IMR-90 (cell line): ENCODE data around the gene CXorf38. TPM values are rescaled to one million over a fixed set of nuclear protein-coding genes. Genes with fewer than 3 reads are reported as not detected.

Experiments used
- ATAC-seq: fragments of 200-7000 bp; cut with Tn5 transposase; 2 replicates; pipeline ENCODE4 v1.9.1; 2020; ENCODE audit warnings: low read depth, mild to moderate bottlenecking, moderate library complexity
- BruUV-seq: library from RNA; stranded (reverse); fragments of 400-500 nt; replicated peaks from 2 replicates; lab custom pipeline; 2021; lab: Mats Ljungman, UMichigan
- CTCF ChIA-PET: fragments of 300-600 bp; formaldehyde crosslinking; extraction: SDS; loops from one replicate; lab custom pipeline; 2021; ENCODE audit warnings: antibody characterized with exemption; lab: Yijun Ruan, JAX
- POLR2A ChIA-PET: fragments of 300-600 bp; sonication (Branson Sonifier 250); formaldehyde crosslinking; loops from one replicate; lab custom pipeline; 2022; ENCODE audit warnings: antibody characterized with exemption; ENCODE audit not compliant: unreplicated experiment; lab: Charles Lee
- DNase-seq: peaks from one replicate; pipeline ENCODE4 v3.0.0; 2013
- H2AFZ ChIP-seq: replicated peaks from 2 replicates; pipeline ENCODE3; 2013; ENCODE audit warnings: low read length, mild to moderate bottlenecking; ENCODE audit not compliant: poor library complexity
- H2AK5ac ChIP-seq: 2 replicates; pipeline ENCODE4 v1.6.1; 2013; ENCODE audit warnings: low read depth, low read length, inconsistent platforms
- H2AK9ac ChIP-seq: replicated peaks from 2 replicates; pipeline ENCODE3; 2013; ENCODE audit warnings: mild to moderate bottlenecking, low read depth, low read length, moderate library complexity; ENCODE audit not compliant: poor library complexity
- H2BK120ac ChIP-seq: 2 replicates; pipeline ENCODE4 v1.6.1; 2013; ENCODE audit warnings: low read depth, low read length, inconsistent platforms
- H2BK15ac ChIP-seq: 3 replicates; pipeline ENCODE4 v1.6.1; 2013; ENCODE audit warnings: low read depth, low read length, inconsistent platforms
- H2BK20ac ChIP-seq: 2 replicates; pipeline ENCODE4 v1.6.1; 2013; ENCODE audit warnings: low read depth, mild to moderate bottlenecking, inconsistent platforms, low read length, moderate library complexity
- H2BK5ac ChIP-seq: 2 replicates; pipeline ENCODE4 v1.6.1; 2013; ENCODE audit warnings: mild to moderate bottlenecking, low read depth, low read length, inconsistent platforms; ENCODE audit not compliant: poor library complexity, severe bottlenecking
- H3K14ac ChIP-seq: replicated peaks from 2 replicates; pipeline ENCODE4 v1.6.1; 2013; ENCODE audit warnings: low read depth, low read length, inconsistent platforms
- H3K18ac ChIP-seq: 2 replicates; pipeline ENCODE4 v1.6.1; 2013; ENCODE audit warnings: low read depth, low read length, control low read depth
- H3K23ac ChIP-seq: 2 replicates; pipeline ENCODE4 v1.6.1; 2013; ENCODE audit warnings: low read depth, low read length, inconsistent platforms
- H3K27ac ChIP-seq: 2 replicates; pipeline ENCODE4 v1.5.1; 2013; ENCODE audit warnings: mild to moderate bottlenecking, control low read depth, low read length; ENCODE audit not compliant: insufficient read depth
- H3K27me3 ChIP-seq: 2 replicates; pipeline ENCODE4 v1.6.1; 2013; ENCODE audit warnings: low read length; ENCODE audit not compliant: control insufficient read depth, insufficient read depth
- H3K36me3 ChIP-seq: 2 replicates; pipeline ENCODE4 v1.6.1; 2013; ENCODE audit warnings: low read length, mixed read lengths; ENCODE audit not compliant: control insufficient read depth, insufficient read depth
- H3K4ac ChIP-seq: 2 replicates; pipeline ENCODE4 v1.6.1; 2013; ENCODE audit warnings: low read depth, low read length, inconsistent platforms
- H3K4me1 ChIP-seq: 2 replicates; pipeline ENCODE4 v1.6.1; 2013; ENCODE audit warnings: low read length, mixed read lengths; ENCODE audit not compliant: control insufficient read depth, insufficient read depth
- H3K4me2 ChIP-seq: 2 replicates; pipeline ENCODE4 v1.6.1; 2013; ENCODE audit warnings: low read depth, mild to moderate bottlenecking, control low read depth, low read length, moderate library complexity
- H3K4me3 ChIP-seq: 2 replicates; pipeline ENCODE4 v1.5.1; 2013; ENCODE audit warnings: low read depth, mild to moderate bottlenecking, control low read depth, low read length, moderate library complexity; ENCODE audit not compliant: insufficient read depth
- H3K56ac ChIP-seq: 2 replicates; pipeline ENCODE4 v1.6.1; 2013; ENCODE audit warnings: low read length, inconsistent platforms; ENCODE audit not compliant: insufficient read depth; ENCODE audit errors: extremely low read depth
- H3K79me1 ChIP-seq, 2 experiments: 2 replicates each; pipeline ENCODE4 v1.6.1; 2013; ENCODE audit warnings: low read length in 2 of 2, inconsistent platforms in 1 of 2, low read depth in 1 of 2
- H3K9ac ChIP-seq: 2 replicates; pipeline ENCODE4 v1.6.1; 2013; ENCODE audit warnings: low read depth, low read length, control low read depth
- H3K9me1 ChIP-seq: 2 replicates; pipeline ENCODE4 v1.6.1; 2013; ENCODE audit warnings: low read length, inconsistent platforms; ENCODE audit not compliant: insufficient read depth
- H3K9me3 ChIP-seq: 2 replicates; pipeline ENCODE4 v1.6.1; 2013; ENCODE audit warnings: low read length; ENCODE audit not compliant: control insufficient read depth, insufficient read depth
- H4K20me1 ChIP-seq: 2 replicates; pipeline ENCODE4 v1.6.1; 2013; ENCODE audit warnings: low read length, inconsistent platforms; ENCODE audit not compliant: insufficient read depth
- H4K5ac ChIP-seq: 2 replicates; pipeline ENCODE4 v1.6.1; 2013; ENCODE audit warnings: mild to moderate bottlenecking, low read depth, low read length, control low read depth
- H4K8ac ChIP-seq, 2 experiments: 2 replicates each; pipeline ENCODE4 v1.6.1; 2013; ENCODE audit warnings: low read depth in 2 of 2, low read length in 2 of 2, control low read depth in 1 of 2, inconsistent platforms in 1 of 2
- H4K91ac ChIP-seq: 2 replicates; pipeline ENCODE4 v1.6.1; 2013; ENCODE audit warnings: low read depth, low read length, inconsistent platforms; ENCODE audit not compliant: insufficient read depth
- BHLHE40 ChIP-seq: fragments of 150-350 bp; IDR thresholded peaks from 2 replicates; pipeline ENCODE4 v1.6.1; 2016; ENCODE audit warnings: mild to moderate bottlenecking, low read depth, low read length
- CHD1 ChIP-seq: IDR thresholded peaks from 2 replicates; pipeline ENCODE4 v1.6.1; 2012; ENCODE audit warnings: low read depth, low read length, improper control_type of control experiment
- POLR2A ChIP-seq: IDR thresholded peaks from 2 replicates; pipeline ENCODE4 v1.6.1; 2012; ENCODE audit warnings: mild to moderate bottlenecking, low read depth, low read length
- RAD21 ChIP-seq: IDR thresholded peaks from 2 replicates; pipeline ENCODE4 v1.6.1; 2012; ENCODE audit warnings: low read length, improper control_type of control experiment
- RFX5 ChIP-seq: IDR thresholded peaks from 2 replicates; pipeline ENCODE4 v1.8.0; 2012; ENCODE audit warnings: low read depth, mild to moderate bottlenecking, low read length, moderate library complexity
- WGBS, 2 experiments: methylation state at CpG; one replicate each; pipeline versions ENCODE4 v1.1.5 to v1.1.7; 2013; ENCODE audit warnings: missing lambda C conversion rate in 2 of 2; ENCODE audit not compliant: insufficient read length in 1 of 2; ENCODE audit errors: extremely low coverage in 2 of 2; 5-methylcytosine and 5-hydroxymethylcytosine counted together
- dilution Hi-C: fragments of 300-500 bp; cut with HindIII; formaldehyde crosslinking; loops from one replicate; pipeline ENCODE4 v1.14.3; 2018; ENCODE audit warnings: low sequenced_read_pairs; ENCODE audit not compliant: unreplicated experiment
- in situ Hi-C: fragments of 300-500 bp; cut with MboI; formaldehyde crosslinking; loops from 3 replicates; pipeline ENCODE4 v1.14.3; 2019; ENCODE audit warnings: low sequenced_read_pairs, inconsistent platforms, mixed read lengths
- intact Hi-C: fragments of 100-400 bp; cut with micrococcal nuclease; formaldehyde crosslinking; loops from 2 replicates; pipeline ENCODE4 v1.10.0; 2022
- polyA plus RNA-seq, 3 experiments: library from polyadenylated mRNA; depleted of rRNA; stranded (reverse); fragments of >200 nt; gene quantifications; 2 replicates each; pipeline ENCODE4 v1.2.3, GENCODE V29; 2012; ENCODE audit warnings: low replicate concordance in 1 of 3
- total RNA-seq: library from RNA; depleted of rRNA; stranded (reverse); fragments of >200 nt; gene quantifications from 2 replicates; pipeline ENCODE4 v1.2.3, GENCODE V29; 2012
- TF ChIP-seq, protein P1 (sequence below): conservative IDR thresholded peaks from 2 replicates; pipeline ENCODE4 v1.5.1; 2012; ENCODE audit warnings: mild to moderate bottlenecking, low read depth, low read length, improper control_type of control experiment
- TF ChIP-seq, protein P2 (sequence below): fragments of 150-350 bp; IDR thresholded peaks from 2 replicates; pipeline ENCODE4 v1.6.1; 2017; ENCODE audit warnings: mild to moderate bottlenecking, antibody characterized with exemption, low read length, low read depth

The CXorf38 gene
- total and polyA plus RNA-seq, 2 of the 4 experiments (the other 2 are of a cell fraction), result 7.0 to 9.9 TPM

- 74% methylated on average over 3 of the region's 4 CpGs; no CpG with 5 or more reads in 1 of the 2 experiments for WGBS, 2 experiments
- DNase-seq, result no peak
- CTCF ChIA-PET, result interaction anchor here (1.3 kb wide), 1 partner anchor 20 kb away, joined by 4 read pairs; no protein-coding TSS in a partner anchor
These were observed 15.2 kb downstream of the CXorf38 start for GRCh38 chrX:40632199-40632598.

More at GRCh38 chrX:40632199-40632598, 15.2 kb downstream of the CXorf38 start:
- no peak overlapping the region for H3K56ac ChIP-seq
- H2BK20ac ChIP-seq, result no peak overlapping the region
- peaks cover 2 to 4% of the 10 kb centered on the region in 2 experiments; a peak in 1 of 4 replicates for H3K79me1 ChIP-seq
- dilution Hi-C loops, result no loop called here
- no peak overlapping the region for H3K4me3 ChIP-seq
- H3K18ac ChIP-seq, result no peak overlapping the region
- TF ChIP-seq RAD21 (no peak), BHLHE40 (no peak), RFX5 (no peak), CHD1 (no peak), POLR2A (no peak)
- TF ChIP-seq, protein P1, sequence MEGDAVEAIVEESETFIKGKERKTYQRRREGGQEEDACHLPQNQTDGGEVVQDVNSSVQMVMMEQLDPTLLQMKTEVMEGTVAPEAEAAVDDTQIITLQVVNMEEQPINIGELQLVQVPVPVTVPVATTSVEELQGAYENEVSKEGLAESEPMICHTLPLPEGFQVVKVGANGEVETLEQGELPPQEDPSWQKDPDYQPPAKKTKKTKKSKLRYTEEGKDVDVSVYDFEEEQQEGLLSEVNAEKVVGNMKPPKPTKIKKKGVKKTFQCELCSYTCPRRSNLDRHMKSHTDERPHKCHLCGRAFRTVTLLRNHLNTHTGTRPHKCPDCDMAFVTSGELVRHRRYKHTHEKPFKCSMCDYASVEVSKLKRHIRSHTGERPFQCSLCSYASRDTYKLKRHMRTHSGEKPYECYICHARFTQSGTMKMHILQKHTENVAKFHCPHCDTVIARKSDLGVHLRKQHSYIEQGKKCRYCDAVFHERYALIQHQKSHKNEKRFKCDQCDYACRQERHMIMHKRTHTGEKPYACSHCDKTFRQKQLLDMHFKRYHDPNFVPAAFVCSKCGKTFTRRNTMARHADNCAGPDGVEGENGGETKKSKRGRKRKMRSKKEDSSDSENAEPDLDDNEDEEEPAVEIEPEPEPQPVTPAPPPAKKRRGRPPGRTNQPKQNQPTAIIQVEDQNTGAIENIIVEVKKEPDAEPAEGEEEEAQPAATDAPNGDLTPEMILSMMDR, result no peak
- TF ChIP-seq, protein P2, sequence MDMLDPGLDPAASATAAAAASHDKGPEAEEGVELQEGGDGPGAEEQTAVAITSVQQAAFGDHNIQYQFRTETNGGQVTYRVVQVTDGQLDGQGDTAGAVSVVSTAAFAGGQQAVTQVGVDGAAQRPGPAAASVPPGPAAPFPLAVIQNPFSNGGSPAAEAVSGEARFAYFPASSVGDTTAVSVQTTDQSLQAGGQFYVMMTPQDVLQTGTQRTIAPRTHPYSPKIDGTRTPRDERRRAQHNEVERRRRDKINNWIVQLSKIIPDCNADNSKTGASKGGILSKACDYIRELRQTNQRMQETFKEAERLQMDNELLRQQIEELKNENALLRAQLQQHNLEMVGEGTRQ, result no peak
- H2AFZ ChIP-seq, result no peak overlapping the region
- no peak overlapping the region for H2AK5ac ChIP-seq
- intact Hi-C loops, result no loop called here
- POLR2A ChIA-PET, result no interaction called here
- no peak overlapping the region for H3K14ac ChIP-seq
- no peak overlapping the region for H4K5ac ChIP-seq
- BruUV-seq, result no TSS peak
- peaks cover 2% of the 10 kb centered on the region; the same call in 1 of the 2 replicates for H3K4me1 ChIP-seq
- H3K4me2 ChIP-seq, result no peak overlapping the region
- H2BK120ac ChIP-seq, result no peak overlapping the region
- peaks cover under 1% of the 10 kb centered on the region; the same call in 1 of the 2 replicates for H3K9me1 ChIP-seq
- no peak overlapping the region for H3K23ac ChIP-seq
- no peak overlapping the region for H4K8ac ChIP-seq
- H4K20me1 ChIP-seq, result peaks cover 1% of the 10 kb centered on the region; the same call in 1 of the 2 replicates
- no peak overlapping the region for H2BK5ac ChIP-seq
- no peak overlapping the region for H3K27ac ChIP-seq
- peaks cover 43% of the 10 kb centered on the region for H3K36me3 ChIP-seq
- no peak overlapping the region for H2BK15ac ChIP-seq
- no peak overlapping the region for H3K9ac ChIP-seq
- no peak overlapping the region for H3K4ac ChIP-seq
- no peak overlapping the region for H2AK9ac ChIP-seq
- no peak overlapping the region for H4K91ac ChIP-seq
- no peaks in the 10 kb centered on the region for H3K9me3 ChIP-seq
- H3K27me3 ChIP-seq, result peaks cover 10% of the 10 kb centered on the region; the same call in 1 of the 2 replicates
- in situ Hi-C loops, result no loop called here
- no peak for ATAC-seq
